ENCODE data around the gene CYP27B1. TPM values are rescaled to one million over a fixed set of nuclear protein-coding genes. Genes with fewer than 3 reads are reported as not detected.

CYP27B1 gene
- total and polyA plus RNA-seq, 9 of the 15 experiments (the other 6 are each of a cell fraction or from before 2014, with no cell fraction given), result 0.18 to 4.2 (median 1.8) TPM

DNA sequence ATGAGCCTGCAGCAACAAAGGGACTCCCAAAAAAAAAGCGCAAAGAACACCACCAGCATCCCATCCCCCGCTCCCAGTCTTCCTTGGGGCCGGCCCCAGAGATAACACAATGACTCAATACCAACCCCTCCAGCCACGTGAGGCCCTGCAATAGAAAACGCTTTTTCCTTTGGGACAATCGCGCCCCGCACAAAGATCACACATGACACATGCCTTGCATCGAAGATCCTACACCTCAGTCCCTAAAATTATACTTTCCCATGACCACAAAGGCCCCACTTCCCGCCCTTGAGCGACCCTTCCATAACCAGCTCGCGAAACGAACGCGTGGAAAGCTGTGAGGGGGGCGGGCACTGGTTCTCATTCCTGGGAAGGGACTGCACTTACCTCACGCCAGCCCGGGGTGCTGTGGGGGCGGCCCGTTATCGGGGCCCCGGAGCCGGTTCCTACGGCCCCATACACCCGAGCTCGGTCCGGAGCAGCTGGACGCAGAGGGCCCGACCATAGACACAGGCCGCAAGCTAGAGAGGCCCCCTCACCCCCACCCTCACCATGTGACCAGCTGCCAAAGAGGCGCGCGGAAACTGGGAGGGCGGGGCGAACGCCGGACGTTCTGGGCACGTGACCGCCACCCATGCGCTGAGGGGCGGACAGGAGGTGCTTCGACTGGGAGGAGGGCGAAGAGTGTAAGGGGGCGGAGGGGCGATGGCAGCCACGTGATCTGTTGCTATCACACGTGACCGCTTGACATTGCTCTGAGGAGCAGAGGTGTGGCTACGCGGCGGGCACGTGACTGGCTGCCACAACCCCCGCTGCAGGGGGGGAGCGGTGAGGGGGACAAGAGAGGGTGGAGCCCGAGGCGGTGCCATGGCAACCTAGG is 14.8 kb downstream of the CYP27B1 start, which contains the start of gene CDK4 (continued):
- TF ChIP-seq, protein P1, sequence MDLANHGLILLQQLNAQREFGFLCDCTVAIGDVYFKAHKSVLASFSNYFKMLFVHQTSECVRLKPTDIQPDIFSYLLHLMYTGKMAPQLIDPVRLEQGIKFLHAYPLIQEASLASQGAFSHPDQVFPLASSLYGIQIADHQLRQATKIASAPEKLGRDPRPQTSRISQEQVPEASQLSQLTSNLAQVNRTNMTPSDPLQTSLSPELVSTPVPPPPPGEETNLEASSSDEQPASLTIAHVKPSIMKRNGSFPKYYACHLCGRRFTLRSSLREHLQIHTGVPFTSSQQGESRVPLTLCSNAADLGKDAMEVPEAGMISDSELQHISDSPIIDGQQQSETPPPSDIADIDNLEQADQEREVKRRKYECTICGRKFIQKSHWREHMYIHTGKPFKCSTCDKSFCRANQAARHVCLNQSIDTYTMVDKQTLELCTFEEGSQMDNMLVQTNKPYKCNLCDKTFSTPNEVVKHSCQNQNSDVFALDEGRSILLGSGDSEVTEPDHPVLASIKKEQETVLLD (IDR thresholded peaks at IDR 0.05), result no peak
- TF ChIP-seq, protein P2, sequence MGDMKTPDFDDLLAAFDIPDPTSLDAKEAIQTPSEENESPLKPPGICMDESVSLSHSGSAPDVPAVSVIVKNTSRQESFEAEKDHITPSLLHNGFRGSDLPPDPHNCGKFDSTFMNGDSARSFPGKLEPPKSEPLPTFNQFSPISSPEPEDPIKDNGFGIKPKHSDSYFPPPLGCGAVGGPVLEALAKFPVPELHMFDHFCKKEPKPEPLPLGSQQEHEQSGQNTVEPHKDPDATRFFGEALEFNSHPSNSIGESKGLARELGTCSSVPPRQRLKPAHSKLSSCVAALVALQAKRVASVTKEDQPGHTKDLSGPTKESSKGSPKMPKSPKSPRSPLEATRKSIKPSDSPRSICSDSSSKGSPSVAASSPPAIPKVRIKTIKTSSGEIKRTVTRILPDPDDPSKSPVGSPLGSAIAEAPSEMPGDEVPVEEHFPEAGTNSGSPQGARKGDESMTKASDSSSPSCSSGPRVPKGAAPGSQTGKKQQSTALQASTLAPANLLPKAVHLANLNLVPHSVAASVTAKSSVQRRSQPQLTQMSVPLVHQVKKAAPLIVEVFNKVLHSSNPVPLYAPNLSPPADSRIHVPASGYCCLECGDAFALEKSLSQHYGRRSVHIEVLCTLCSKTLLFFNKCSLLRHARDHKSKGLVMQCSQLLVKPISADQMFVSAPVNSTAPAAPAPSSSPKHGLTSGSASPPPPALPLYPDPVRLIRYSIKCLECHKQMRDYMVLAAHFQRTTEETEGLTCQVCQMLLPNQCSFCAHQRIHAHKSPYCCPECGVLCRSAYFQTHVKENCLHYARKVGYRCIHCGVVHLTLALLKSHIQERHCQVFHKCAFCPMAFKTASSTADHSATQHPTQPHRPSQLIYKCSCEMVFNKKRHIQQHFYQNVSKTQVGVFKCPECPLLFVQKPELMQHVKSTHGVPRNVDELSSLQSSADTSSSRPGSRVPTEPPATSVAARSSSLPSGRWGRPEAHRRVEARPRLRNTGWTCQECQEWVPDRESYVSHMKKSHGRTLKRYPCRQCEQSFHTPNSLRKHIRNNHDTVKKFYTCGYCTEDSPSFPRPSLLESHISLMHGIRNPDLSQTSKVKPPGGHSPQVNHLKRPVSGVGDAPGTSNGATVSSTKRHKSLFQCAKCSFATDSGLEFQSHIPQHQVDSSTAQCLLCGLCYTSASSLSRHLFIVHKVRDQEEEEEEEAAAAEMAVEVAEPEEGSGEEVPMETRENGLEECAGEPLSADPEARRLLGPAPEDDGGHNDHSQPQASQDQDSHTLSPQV (IDR thresholded peaks at IDR 0.05), result peak; percentile 59
- TF ChIP-seq, protein P3, sequence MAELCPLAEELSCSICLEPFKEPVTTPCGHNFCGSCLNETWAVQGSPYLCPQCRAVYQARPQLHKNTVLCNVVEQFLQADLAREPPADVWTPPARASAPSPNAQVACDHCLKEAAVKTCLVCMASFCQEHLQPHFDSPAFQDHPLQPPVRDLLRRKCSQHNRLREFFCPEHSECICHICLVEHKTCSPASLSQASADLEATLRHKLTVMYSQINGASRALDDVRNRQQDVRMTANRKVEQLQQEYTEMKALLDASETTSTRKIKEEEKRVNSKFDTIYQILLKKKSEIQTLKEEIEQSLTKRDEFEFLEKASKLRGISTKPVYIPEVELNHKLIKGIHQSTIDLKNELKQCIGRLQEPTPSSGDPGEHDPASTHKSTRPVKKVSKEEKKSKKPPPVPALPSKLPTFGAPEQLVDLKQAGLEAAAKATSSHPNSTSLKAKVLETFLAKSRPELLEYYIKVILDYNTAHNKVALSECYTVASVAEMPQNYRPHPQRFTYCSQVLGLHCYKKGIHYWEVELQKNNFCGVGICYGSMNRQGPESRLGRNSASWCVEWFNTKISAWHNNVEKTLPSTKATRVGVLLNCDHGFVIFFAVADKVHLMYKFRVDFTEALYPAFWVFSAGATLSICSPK (IDR thresholded peaks at IDR 0.05; ENCODE audit: borderline replicate concordance), result peak; percentile 77; the same call in 1 of the 2 replicates
- TF ChIP-seq, protein P4, sequence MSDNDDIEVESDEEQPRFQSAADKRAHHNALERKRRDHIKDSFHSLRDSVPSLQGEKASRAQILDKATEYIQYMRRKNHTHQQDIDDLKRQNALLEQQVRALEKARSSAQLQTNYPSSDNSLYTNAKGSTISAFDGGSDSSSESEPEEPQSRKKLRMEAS (CRISPR knock-in tag; IDR thresholded peaks at IDR 0.05), result peak; percentile 99
- TF ChIP-seq, protein P5, sequence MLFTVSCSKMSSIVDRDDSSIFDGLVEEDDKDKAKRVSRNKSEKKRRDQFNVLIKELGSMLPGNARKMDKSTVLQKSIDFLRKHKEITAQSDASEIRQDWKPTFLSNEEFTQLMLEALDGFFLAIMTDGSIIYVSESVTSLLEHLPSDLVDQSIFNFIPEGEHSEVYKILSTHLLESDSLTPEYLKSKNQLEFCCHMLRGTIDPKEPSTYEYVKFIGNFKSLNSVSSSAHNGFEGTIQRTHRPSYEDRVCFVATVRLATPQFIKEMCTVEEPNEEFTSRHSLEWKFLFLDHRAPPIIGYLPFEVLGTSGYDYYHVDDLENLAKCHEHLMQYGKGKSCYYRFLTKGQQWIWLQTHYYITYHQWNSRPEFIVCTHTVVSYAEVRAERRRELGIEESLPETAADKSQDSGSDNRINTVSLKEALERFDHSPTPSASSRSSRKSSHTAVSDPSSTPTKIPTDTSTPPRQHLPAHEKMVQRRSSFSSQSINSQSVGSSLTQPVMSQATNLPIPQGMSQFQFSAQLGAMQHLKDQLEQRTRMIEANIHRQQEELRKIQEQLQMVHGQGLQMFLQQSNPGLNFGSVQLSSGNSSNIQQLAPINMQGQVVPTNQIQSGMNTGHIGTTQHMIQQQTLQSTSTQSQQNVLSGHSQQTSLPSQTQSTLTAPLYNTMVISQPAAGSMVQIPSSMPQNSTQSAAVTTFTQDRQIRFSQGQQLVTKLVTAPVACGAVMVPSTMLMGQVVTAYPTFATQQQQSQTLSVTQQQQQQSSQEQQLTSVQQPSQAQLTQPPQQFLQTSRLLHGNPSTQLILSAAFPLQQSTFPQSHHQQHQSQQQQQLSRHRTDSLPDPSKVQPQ (CRISPR knock-in tag; IDR thresholded peaks at IDR 0.05; ENCODE audit: borderline replicate concordance), result peak; percentile 99
- TF ChIP-seq ZNF274 (IDR thresholded peaks at IDR 0.05; ENCODE audit: borderline replicate concordance, low read depth, low read length) (no peak), CREBBP (IDR thresholded peaks at IDR 0.05; ENCODE audit: low read depth, low read length) (no peak), SRSF7 (optimal IDR thresholded peaks at IDR 0.05; ENCODE audit: low read depth, low read length) (no peak), RB1 (IDR thresholded peaks at IDR 0.05; ENCODE audit: low read depth) (peak; percentile 92), CBFA2T3 (IDR thresholded peaks at IDR 0.05) (peak; percentile 52), PTRF (tag; IDR thresholded peaks at IDR 0.05) (no peak), ZNF75A (CRISPR knock-in tag; IDR thresholded peaks at IDR 0.05) (0 out of 2 replicates have a peak, but pooled peaks have one; percentile 49), NCOA4 (IDR thresholded peaks at IDR 0.05; ENCODE audit: partially characterized antibody) (peak; percentile 40)
